Gastrocnemius medialis (tissue), 4 donors: ENCODE results near the gene NOVA1.

Experiments used
- CTCF ChIP-seq, 5 experiments: fragments of 450-650 bp in 3 of 5; fragments of 200-600 bp in 2 of 5; sonication (generic) in 2 of 5; IDR thresholded peaks in 4 of 5; conservative IDR thresholded peaks in 1 of 5; 1 replicate in 4 of 5; 2 replicates in 1 of 5; pipeline ENCODE4 v1.5.1; 2016 to 2019; ENCODE audit warnings: antibody characterized with exemption in 5 of 5, mild to moderate bottlenecking in 3 of 5, moderate library complexity in 3 of 5
- POLR2A ChIP-seq, 2 donors: fragments of 450-650 bp; IDR thresholded peaks; one replicate each; pipeline ENCODE4 v1.6.1; 2017; ENCODE audit warnings: antibody characterized with exemption in 2 of 2, mild to moderate bottlenecking in 2 of 2, moderate library complexity in 2 of 2

- TF ChIP-seq CTCF (IDR thresholded peaks at IDR 0.05 in 4 of 5, conservative IDR thresholded peaks at IDR 0.05 in 1 of 5) (no peak), POLR2A (IDR thresholded peaks at IDR 0.05) (no peak)
These were observed 98.3 kb downstream of the NOVA1 start for GRCh38 chr14:26499546-26499945.
